Measurements from ENCODE around the gene RPL27A.

GRCh38 chr11:8690374-8691342 lies 8.1 kb downstream of the RPL27A start:
- TF ChIP-seq CTCF (IDR thresholded peaks at IDR 0.05) (no peak), EZH2 (IDR thresholded peaks at IDR 0.05; ENCODE audit: borderline replicate concordance, insufficient read depth, low read depth, low read length, poor library complexity, severe bottlenecking) (no peak)

All from B cell (primary cell).